SK-MEL-5 (cell line): Measurements from ENCODE around the gene DCLK2. TPM values are rescaled to one million over a fixed set of nuclear protein-coding genes. Genes with fewer than 3 reads are reported as not detected.

Experiments used
- DNase-seq: peaks from one replicate; pipeline ENCODE4 v3.0.0-alpha.2; 2016; ENCODE audit warnings: low read depth, low spot score
- in situ Hi-C: cut with HindIII; loops from 2 replicates; pipeline ENCODE4 v1.10.0; 2016; ENCODE audit warnings: low sequenced_read_pairs, high pct_unique_total_duplicates, low pct_unique_long_range_greater_than_20kb
- total RNA-seq: library from RNA; depleted of rRNA; stranded (reverse); fragments of >200 nt; shearing (Covaris generic); gene quantifications from 2 replicates; pipeline ENCODE4 v1.2.3, GENCODE V29; 2014

DCLK2 gene
- total RNA-seq, 1 experiment from 2014 or later: 0.37 TPM

GRCh38 chr4:150063128-150063527 lies 15.1 kb upstream of the DCLK2 start:
- in situ Hi-C loops: no loop called here
- DNase-seq: no peak

GRCh38 chr4:150065740-150066139 lies 12.5 kb upstream of the DCLK2 start:
- DNase-seq: no peak
- in situ Hi-C loops: no loop called here

GRCh38 chr4:150067859-150068258 lies 10.4 kb upstream of the DCLK2 start:
- in situ Hi-C loops: no loop called here
- DNase-seq: no peak

- DNase-seq: no peak
- in situ Hi-C loops: no loop called here
Measured at GRCh38 chr4:150068300-150068960, 9.8 kb upstream of the DCLK2 start.

GRCh38 chr4:150069353-150069752 lies 8.9 kb upstream of the DCLK2 start:
- no peak for DNase-seq
- in situ Hi-C loops: no loop called here

- DNase-seq: no peak
- in situ Hi-C loops: no loop called here
Measured at GRCh38 chr4:150070464-150071170, 7.6 kb upstream of the DCLK2 start.

- in situ Hi-C loops: no loop called here
- no peak for DNase-seq
Measured at GRCh38 chr4:150072471-150072870, 5.8 kb upstream of the DCLK2 start.

GRCh38 chr4:150072906-150073714 lies 5.1 kb upstream of the DCLK2 start:
- DNase-seq: no peak
- in situ Hi-C loops: no loop called here

- DNase-seq: no peak
- in situ Hi-C loops: no loop called here
Measured at GRCh38 chr4:150074064-150074463, 4.2 kb upstream of the DCLK2 start.

GRCh38 chr4:150078579-150079080 lies 385 bp downstream of the DCLK2 start:
- in situ Hi-C loops: no loop called here
- no peak for DNase-seq

- peak; percentile 9 for DNase-seq
- in situ Hi-C loops: no loop called here
Measured at GRCh38 chr4:150079081-150079581, 886 bp downstream of the DCLK2 start.

- in situ Hi-C loops: no loop called here
- no peak for DNase-seq
Measured at GRCh38 chr4:150080337-150080736, 2.1 kb downstream of the DCLK2 start.

GRCh38 chr4:150080875-150081274 lies 2.6 kb downstream of the DCLK2 start:
- DNase-seq: no peak

GRCh38 chr4:150082241-150082640 lies 4.0 kb downstream of the DCLK2 start:
- in situ Hi-C loops: no loop called here
- DNase-seq: no peak

More at GRCh38 chr4:150080875-150081274, 2.6 kb downstream of the DCLK2 start:
- in situ Hi-C loops: no loop called here

- in situ Hi-C loops: no loop called here
- no peak for DNase-seq
Measured at GRCh38 chr4:150087006-150087405, 8.8 kb downstream of the DCLK2 start.

- DNase-seq: no peak
- in situ Hi-C loops: no loop called here
Measured at GRCh38 chr4:150089732-150090131, 11.5 kb downstream of the DCLK2 start.

- DNase-seq: no peak
- in situ Hi-C loops: no loop called here
Measured at GRCh38 chr4:150090836-150091235, 12.6 kb downstream of the DCLK2 start.

- in situ Hi-C loops: no loop called here
- no peak for DNase-seq
Measured at GRCh38 chr4:150094676-150095075, 16.4 kb downstream of the DCLK2 start.
